GM23338 (cell line): Measurements from ENCODE around the gene PROSER2. TPM values are rescaled to one million over a fixed set of nuclear protein-coding genes. Genes with fewer than 3 reads are reported as not detected.

Experiments
- ATAC-seq: fragments of 200-7000 bp; cut with Tn5 transposase; 3 replicates; pipeline ENCODE4 v1.9.1; 2020
- DNase-seq: peaks from one replicate; pipeline ENCODE4 v3.0.0-alpha.2; 2015; ENCODE audit warnings: low spot score
- H2AFZ ChIP-seq: fragments of 200-600 bp; sonication (generic); 2 replicates; pipeline ENCODE4 v1.8.0; 2016; ENCODE audit warnings: antibody characterized with exemption, mild to moderate bottlenecking, moderate library complexity
- H3F3A ChIP-seq: fragments of 200-600 bp; sonication (generic); replicated peaks from 2 replicates; pipeline ENCODE4 v1.8.0; 2017; ENCODE audit warnings: antibody characterized with exemption, mixed run types, low read depth
- H3K27ac ChIP-seq: fragments of 200-600 bp; sonication (generic); 2 replicates; pipeline ENCODE4 v1.6.1; 2016; ENCODE audit warnings: low read depth
- H3K27me3 ChIP-seq: fragments of 200-600 bp; sonication (generic); 2 replicates; pipeline ENCODE4 v1.8.0; 2016; ENCODE audit warnings: mild to moderate bottlenecking, mixed run types, moderate library complexity; ENCODE audit not compliant: insufficient read depth
- H3K36me3 ChIP-seq: fragments of 200-600 bp; sonication (generic); 2 replicates; pipeline ENCODE4 v1.8.0; 2016; ENCODE audit warnings: mild to moderate bottlenecking; ENCODE audit not compliant: insufficient read depth
- H3K4me1 ChIP-seq: fragments of 200-600 bp; sonication (generic); 2 replicates; pipeline ENCODE4 v1.8.0; 2016; ENCODE audit warnings: mild to moderate bottlenecking, moderate library complexity; ENCODE audit not compliant: insufficient read depth
- H3K4me2 ChIP-seq: fragments of 200-600 bp; sonication (generic); 2 replicates; pipeline ENCODE4 v1.7.1; 2017; ENCODE audit warnings: mixed run types
- H3K4me3 ChIP-seq: fragments of 200-600 bp; sonication (generic); 2 replicates; pipeline ENCODE4 v1.6.1; 2016; ENCODE audit warnings: mixed run types
- H3K79me2 ChIP-seq: fragments of 200-600 bp; sonication (generic); replicated peaks from 2 replicates; pipeline ENCODE4 v1.8.0; 2017; ENCODE audit warnings: mild to moderate bottlenecking; ENCODE audit not compliant: insufficient read depth
- H3K9me2 ChIP-seq: fragments of 200-600 bp; sonication (generic); 2 replicates; pipeline ENCODE4 v1.8.0; 2017; ENCODE audit not compliant: insufficient read depth
- H4K20me1 ChIP-seq: fragments of 200-600 bp; sonication (generic); replicated peaks from 2 replicates; pipeline ENCODE4 v1.8.0; 2017; ENCODE audit warnings: mild to moderate bottlenecking; ENCODE audit not compliant: insufficient read depth
- H3K27ac Mint-ChIP-seq: 2 replicates; pipeline ENCODE4 v1.8.0; 2020; ENCODE audit warnings: inconsistent platforms, mild to moderate bottlenecking, moderate library complexity, mixed read lengths
- H3K27me3 Mint-ChIP-seq: 3 replicates; pipeline ENCODE4 v1.8.0; 2022; ENCODE audit warnings: low read depth, mild to moderate bottlenecking, moderate library complexity, mixed read lengths, inconsistent platforms; ENCODE audit not compliant: insufficient read depth, poor library complexity
- H3K36me3 Mint-ChIP-seq: 3 replicates; pipeline ENCODE4 v1.8.0; 2021; ENCODE audit warnings: low read depth, mild to moderate bottlenecking, inconsistent platforms, moderate library complexity, mixed read lengths
- H3K4me1 Mint-ChIP-seq: 3 replicates; pipeline ENCODE4 v1.8.0; 2020; ENCODE audit warnings: mild to moderate bottlenecking, inconsistent platforms, mixed read lengths
- H3K4me3 Mint-ChIP-seq: 3 replicates; pipeline ENCODE4 v1.8.0; 2021; ENCODE audit warnings: moderate library complexity, mild to moderate bottlenecking, inconsistent platforms, mixed read lengths
- H3K9me3 Mint-ChIP-seq: 3 replicates; pipeline ENCODE4 v1.8.0; 2020; ENCODE audit warnings: moderate library complexity, mild to moderate bottlenecking, inconsistent platforms, mixed read lengths
- CREB1 ChIP-seq: fragments of 250-450 bp; sonication (Bioruptor Pico); IDR thresholded peaks from 2 replicates; pipeline ENCODE4 v1.5.0; 2020; ENCODE audit warnings: low read depth, mild to moderate bottlenecking, moderate library complexity
- CTCF ChIP-seq, 2 experiments: fragments of 200-600 bp in 1 of 2; sonication (generic) in 1 of 2; conservative IDR thresholded peaks; 2 replicates each; pipeline versions ENCODE4 v1.5.1 to v1.6.1; 2016 to 2017; ENCODE audit warnings: antibody characterized with exemption in 2 of 2, low read depth in 2 of 2, mild to moderate bottlenecking in 2 of 2, moderate library complexity in 1 of 2
- EZH2 ChIP-seq: fragments of 200-600 bp; sonication (generic); IDR thresholded peaks from one replicate; pipeline ENCODE4 v1.8.0; 2017; ENCODE audit warnings: antibody characterized with exemption, mild to moderate bottlenecking, low read depth; ENCODE audit not compliant: unreplicated experiment
- JUNB ChIP-seq: IDR thresholded peaks from one replicate; pipeline ENCODE4 v1.6.1; 2016; ENCODE audit warnings: antibody characterized with exemption; ENCODE audit not compliant: unreplicated experiment
- NANOG ChIP-seq: IDR thresholded peaks from 2 replicates; pipeline ENCODE4 v1.6.1; 2016; ENCODE audit warnings: antibody characterized with exemption, borderline replicate concordance
- POLR2AphosphoS5 ChIP-seq: IDR thresholded peaks from 2 replicates; pipeline ENCODE4 v1.6.1; 2016; ENCODE audit warnings: antibody characterized with exemption, low read depth
- ZNF114 ChIP-seq: fragments of 250-450 bp; sonication (Bioruptor Pico); IDR thresholded peaks from 2 replicates; pipeline ENCODE4 v1.5.0; 2020; ENCODE audit warnings: mild to moderate bottlenecking, moderate library complexity
- polyA plus RNA-seq: library from polyadenylated mRNA; unstranded; fragments of >200 nt; fragmentation: Nextera tagmentation; extraction: Ambion mirVana; gene quantifications from 2 replicates; pipeline ENCODE4 v1.2.1, GENCODE V29; 2016
- total RNA-seq: library from RNA; depleted of rRNA; stranded (reverse); fragments of >200 nt; shearing (Covaris generic); gene quantifications from 2 replicates; pipeline ENCODE4 v1.2.3, GENCODE V29; 2014
- TF ChIP-seq, protein P1 (sequence below): IDR thresholded peaks from one replicate; pipeline ENCODE4 v1.6.1; 2018; ENCODE audit warnings: antibody characterized with exemption; ENCODE audit not compliant: unreplicated experiment
- TF ChIP-seq, protein P2 (sequence below): IDR thresholded peaks from 2 replicates; pipeline ENCODE4 v1.6.1; 2016; ENCODE audit warnings: antibody characterized with exemption

PROSER2 gene
- total and polyA plus RNA-seq, 2 experiments from 2014 or later = 4.2 to 10.8 TPM

GRCh38 chr10:11835704-11836103 is 12.5 kb downstream of the PROSER2 start (continued):
- TF ChIP-seq, protein P1, sequence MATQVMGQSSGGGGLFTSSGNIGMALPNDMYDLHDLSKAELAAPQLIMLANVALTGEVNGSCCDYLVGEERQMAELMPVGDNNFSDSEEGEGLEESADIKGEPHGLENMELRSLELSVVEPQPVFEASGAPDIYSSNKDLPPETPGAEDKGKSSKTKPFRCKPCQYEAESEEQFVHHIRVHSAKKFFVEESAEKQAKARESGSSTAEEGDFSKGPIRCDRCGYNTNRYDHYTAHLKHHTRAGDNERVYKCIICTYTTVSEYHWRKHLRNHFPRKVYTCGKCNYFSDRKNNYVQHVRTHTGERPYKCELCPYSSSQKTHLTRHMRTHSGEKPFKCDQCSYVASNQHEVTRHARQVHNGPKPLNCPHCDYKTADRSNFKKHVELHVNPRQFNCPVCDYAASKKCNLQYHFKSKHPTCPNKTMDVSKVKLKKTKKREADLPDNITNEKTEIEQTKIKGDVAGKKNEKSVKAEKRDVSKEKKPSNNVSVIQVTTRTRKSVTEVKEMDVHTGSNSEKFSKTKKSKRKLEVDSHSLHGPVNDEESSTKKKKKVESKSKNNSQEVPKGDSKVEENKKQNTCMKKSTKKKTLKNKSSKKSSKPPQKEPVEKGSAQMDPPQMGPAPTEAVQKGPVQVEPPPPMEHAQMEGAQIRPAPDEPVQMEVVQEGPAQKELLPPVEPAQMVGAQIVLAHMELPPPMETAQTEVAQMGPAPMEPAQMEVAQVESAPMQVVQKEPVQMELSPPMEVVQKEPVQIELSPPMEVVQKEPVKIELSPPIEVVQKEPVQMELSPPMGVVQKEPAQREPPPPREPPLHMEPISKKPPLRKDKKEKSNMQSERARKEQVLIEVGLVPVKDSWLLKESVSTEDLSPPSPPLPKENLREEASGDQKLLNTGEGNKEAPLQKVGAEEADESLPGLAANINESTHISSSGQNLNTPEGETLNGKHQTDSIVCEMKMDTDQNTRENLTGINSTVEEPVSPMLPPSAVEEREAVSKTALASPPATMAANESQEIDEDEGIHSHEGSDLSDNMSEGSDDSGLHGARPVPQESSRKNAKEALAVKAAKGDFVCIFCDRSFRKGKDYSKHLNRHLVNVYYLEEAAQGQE = no peak
- TF ChIP-seq CREB1 (no peak), NANOG (no peak), POLR2AphosphoS5 (no peak), EZH2 (no peak), CTCF (conservative IDR thresholded peaks at IDR 0.05; ENCODE audit: low read depth in 2 of 2) (no peak), JUNB (no peak)

DNA sequence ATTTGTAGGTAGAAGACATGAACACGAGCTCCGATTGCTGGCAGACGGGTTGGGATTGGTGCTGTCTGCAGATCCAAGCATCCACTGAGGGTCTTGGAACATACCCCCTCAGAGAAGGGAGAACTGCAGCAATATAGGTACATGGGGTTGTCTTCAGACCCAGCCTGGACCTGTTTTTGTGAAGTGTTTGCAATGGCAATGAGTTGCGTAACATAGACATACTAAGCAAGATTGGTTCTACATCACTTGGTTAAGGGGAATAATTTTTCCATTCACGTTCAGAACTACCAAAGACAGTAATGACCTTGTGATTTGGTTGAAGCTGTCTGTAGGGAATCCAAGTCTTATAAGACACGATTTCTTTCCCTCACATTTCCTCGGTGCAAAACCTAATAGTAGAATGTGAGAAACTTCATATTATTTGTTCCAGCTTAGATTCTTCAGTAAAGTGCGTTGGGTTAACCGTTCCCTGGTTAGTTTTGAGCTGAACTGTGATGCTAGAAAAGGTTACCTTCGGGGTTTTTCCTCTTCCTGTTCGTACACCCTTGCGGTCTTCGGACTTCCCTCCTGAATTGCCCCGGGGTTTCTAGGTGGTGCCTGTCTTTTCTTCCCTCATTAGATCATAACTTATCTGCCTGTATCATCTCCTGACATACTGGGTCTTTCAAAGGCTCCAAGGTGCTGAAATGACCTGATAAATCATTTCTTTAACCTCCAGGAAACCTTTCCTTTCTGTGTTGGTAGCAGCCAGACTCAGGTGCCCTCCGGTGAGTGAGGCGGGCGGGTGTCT is 14.4 kb downstream of the PROSER2 start:
- H4K20me1 ChIP-seq = no peaks in the 10 kb centered on the region
- ATAC-seq (no peak), DNase-seq (no peak)
- H3K4me2 ChIP-seq = no peak overlapping the region
- no peaks in the 10 kb centered on the region for H3K27me3 ChIP-seq
- no peak overlapping the region for H2AFZ ChIP-seq
- no peaks in the 10 kb centered on the region for H3K9me2 ChIP-seq
- no peaks in the 10 kb centered on the region for H3K4me1 Mint-ChIP-seq
- no peaks in the 10 kb centered on the region for H3K79me2 ChIP-seq
- H3K9me3 Mint-ChIP-seq = no peaks in the 10 kb centered on the region
- no peaks in the 10 kb centered on the region for H3K36me3 Mint-ChIP-seq
- H3K27me3 Mint-ChIP-seq = no peaks in the 10 kb centered on the region
- H3K4me3 Mint-ChIP-seq = no peak overlapping the region
- H3K4me3 ChIP-seq = no peak overlapping the region
- no peak overlapping the region for H3K27ac Mint-ChIP-seq
- no peak overlapping the region for H3K27ac ChIP-seq
- H3K4me1 ChIP-seq = no peaks in the 10 kb centered on the region
- no peaks in the 10 kb centered on the region for H3F3A ChIP-seq
- H3K36me3 ChIP-seq = no peaks in the 10 kb centered on the region
- TF ChIP-seq CREB1 = no peak
- TF ChIP-seq CTCF (conservative IDR thresholded peaks at IDR 0.05; ENCODE audit: low read depth in 2 of 2) = no peak
- TF ChIP-seq POLR2AphosphoS5 = no peak
- TF ChIP-seq, protein P2, sequence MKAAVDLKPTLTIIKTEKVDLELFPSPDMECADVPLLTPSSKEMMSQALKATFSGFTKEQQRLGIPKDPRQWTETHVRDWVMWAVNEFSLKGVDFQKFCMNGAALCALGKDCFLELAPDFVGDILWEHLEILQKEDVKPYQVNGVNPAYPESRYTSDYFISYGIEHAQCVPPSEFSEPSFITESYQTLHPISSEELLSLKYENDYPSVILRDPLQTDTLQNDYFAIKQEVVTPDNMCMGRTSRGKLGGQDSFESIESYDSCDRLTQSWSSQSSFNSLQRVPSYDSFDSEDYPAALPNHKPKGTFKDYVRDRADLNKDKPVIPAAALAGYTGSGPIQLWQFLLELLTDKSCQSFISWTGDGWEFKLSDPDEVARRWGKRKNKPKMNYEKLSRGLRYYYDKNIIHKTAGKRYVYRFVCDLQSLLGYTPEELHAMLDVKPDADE = no peak
- no peak for TF ChIP-seq ZNF114
